Osteoblast (primary cell): ENCODE measurements around the gene ARHGAP8. TPM values are rescaled to one million over a fixed set of nuclear protein-coding genes. Genes with fewer than 3 reads are reported as not detected.

Source experiments
- DNase-seq: peaks from one replicate; pipeline ENCODE4 v3.0.0; 2011; ENCODE audit warnings: low spot score, mixed read lengths; ENCODE audit not compliant: insufficient read length; ENCODE audit errors: missing footprints
- H2AFZ ChIP-seq: 2 replicates; pipeline ENCODE4 v1.6.0; 2011; ENCODE audit warnings: mild to moderate bottlenecking, low read length
- H3K27ac ChIP-seq: 2 replicates; pipeline ENCODE4 v1.5.1; 2011; ENCODE audit warnings: mild to moderate bottlenecking, low read depth, low read length, moderate library complexity
- H3K27me3 ChIP-seq: 2 replicates; pipeline ENCODE4 v1.6.0; 2012; ENCODE audit warnings: mild to moderate bottlenecking, control low read depth, inconsistent platforms, low read length, moderate library complexity; ENCODE audit not compliant: insufficient read depth
- H3K36me3 ChIP-seq: 2 replicates; pipeline ENCODE4 v1.5.1; 2011; ENCODE audit warnings: mild to moderate bottlenecking, low read length, control low read depth, moderate library complexity; ENCODE audit not compliant: insufficient read depth
- H3K4me1 ChIP-seq: 2 replicates; pipeline ENCODE4 v1.5.1; 2011; ENCODE audit warnings: mild to moderate bottlenecking, low read length, control low read depth, moderate library complexity; ENCODE audit not compliant: insufficient read depth
- H3K4me2 ChIP-seq: 2 replicates; pipeline ENCODE4 v1.6.0; 2011; ENCODE audit warnings: mild to moderate bottlenecking, low read length; ENCODE audit not compliant: insufficient read depth
- H3K4me3 ChIP-seq: fragments of 200-600 bp; sonication (generic); 3 replicates; pipeline ENCODE4 v1.5.1; 2012; ENCODE audit warnings: mild to moderate bottlenecking, low read length, inconsistent platforms; ENCODE audit not compliant: insufficient read depth
- H3K79me2 ChIP-seq: 2 replicates; pipeline ENCODE4 v1.6.0; 2012; ENCODE audit warnings: mild to moderate bottlenecking, low read length, control low read depth, inconsistent platforms; ENCODE audit not compliant: insufficient read depth
- H3K9me3 ChIP-seq: 2 replicates; pipeline ENCODE4 v1.5.1; 2011; ENCODE audit warnings: low read depth, low read length, control low read depth
- H4K20me1 ChIP-seq: 2 replicates; pipeline ENCODE4 v1.6.0; 2012; ENCODE audit warnings: mild to moderate bottlenecking, low read length, control low read depth; ENCODE audit not compliant: insufficient read depth
- CTCF ChIP-seq: IDR thresholded peaks from 2 replicates; pipeline ENCODE4 v1.5.1; 2011; ENCODE audit warnings: mild to moderate bottlenecking, low read depth, low read length, moderate library complexity; ENCODE audit errors: extremely low read depth
- total RNA-seq: library from RNA; depleted of rRNA; stranded (reverse); fragments of >200 nt; gene quantifications from 2 replicates; pipeline ENCODE4 v1.2.3, GENCODE V29; 2012

The ARHGAP8 gene
- total RNA-seq, 1 donor = 0.36 TPM

- no peak for TF ChIP-seq CTCF
Observed at GRCh38 chr22:44802956-44803355, 50.6 kb downstream of the ARHGAP8 start.

GRCh38 chr22:44804327-44804726 lies 52.0 kb downstream of the ARHGAP8 start:
- Histone ChIP-seq H4K20me1 (no peaks in the 10 kb centered on the region), H3K9me3 (no peaks in the 10 kb centered on the region), H3K27ac (no peak overlapping the region), H2AFZ (no peak overlapping the region), H3K27me3 (peaks cover 9% of the 10 kb centered on the region), H3K79me2 (no peaks in the 10 kb centered on the region), H3K36me3 (no peaks in the 10 kb centered on the region), H3K4me2 (no peak overlapping the region), H3K4me1 (no peaks in the 10 kb centered on the region), H3K4me3 (no peak overlapping the region)
- DNase-seq = peak; percentile 66
- TF ChIP-seq CTCF = no peak

More at GRCh38 chr22:44802956-44803355, 50.6 kb downstream of the ARHGAP8 start:
- Histone ChIP-seq H3K4me3 (no peak overlapping the region), H3K4me1 (no peaks in the 10 kb centered on the region), H3K36me3 (no peaks in the 10 kb centered on the region), H3K27ac (no peak overlapping the region), H3K27me3 (peaks cover 9% of the 10 kb centered on the region), H2AFZ (no peak overlapping the region), H4K20me1 (no peaks in the 10 kb centered on the region), H3K79me2 (no peaks in the 10 kb centered on the region), H3K4me2 (no peak overlapping the region), H3K9me3 (no peaks in the 10 kb centered on the region)
- DNase-seq = peak; percentile 46

- no peak overlapping the region for H3K4me2 ChIP-seq
- no peaks in the 10 kb centered on the region for H3K4me1 ChIP-seq
- H3K79me2 ChIP-seq = no peaks in the 10 kb centered on the region
- no peaks in the 10 kb centered on the region for H3K9me3 ChIP-seq
- DNase-seq = peak; percentile 48
- no peak overlapping the region for H3K4me3 ChIP-seq
- no peak overlapping the region for H3K27ac ChIP-seq
- H3K27me3 ChIP-seq = peaks cover 9% of the 10 kb centered on the region
- no peak overlapping the region for H2AFZ ChIP-seq
- no peaks in the 10 kb centered on the region for H3K36me3 ChIP-seq
- no peak for TF ChIP-seq CTCF
- H4K20me1 ChIP-seq = no peaks in the 10 kb centered on the region
Observed at GRCh38 chr22:44805711-44806110, 53.3 kb downstream of the ARHGAP8 start.

GRCh38 chr22:44807232-44807631 lies 54.9 kb downstream of the ARHGAP8 start:
- H2AFZ ChIP-seq = no peak overlapping the region
- no peaks in the 10 kb centered on the region for H4K20me1 ChIP-seq
- H3K9me3 ChIP-seq = no peaks in the 10 kb centered on the region
- H3K4me3 ChIP-seq = no peak overlapping the region
- H3K27me3 ChIP-seq = peaks cover 9% of the 10 kb centered on the region
- peak; percentile 47 for DNase-seq
- H3K79me2 ChIP-seq = no peaks in the 10 kb centered on the region
- no peak for TF ChIP-seq CTCF
- no peak overlapping the region for H3K4me2 ChIP-seq
- no peak overlapping the region for H3K27ac ChIP-seq
- H3K4me1 ChIP-seq = no peaks in the 10 kb centered on the region
- H3K36me3 ChIP-seq = no peaks in the 10 kb centered on the region
